GM19025 (cell line): ENCODE results near the gene CCDC88C.
A peak's percentile ranks its signal among the peaks of the same experiment; 100 is the strongest.
"Not testable (repeated sequence)": the region's sequence is repeated elsewhere in the genome, so short reads cannot be mapped to it uniquely, and the experiment has no call there.

Source experiments
- ATAC-seq: cut with Tn5 transposase; IDR thresholded peaks from one replicate; pipeline ENCODE4 v1.9.1; 2021; ENCODE audit warnings: mild to moderate bottlenecking, low read depth, moderate library complexity; ENCODE audit not compliant: unreplicated experiment

The CCDC88C gene

GRCh38 chr14:91261115-91261514 lies 156.5 kb downstream of the CCDC88C start:
- ATAC-seq, result no peak

GRCh38 chr14:91258876-91259275 lies 158.7 kb downstream of the CCDC88C start:
- no peak for ATAC-seq

GRCh38 chr14:91258011-91258618 lies 159.5 kb downstream of the CCDC88C start:
- ATAC-seq, result no peak

- ATAC-seq, result no peak
Observed at GRCh38 chr14:91257328-91258010, 160.2 kb downstream of the CCDC88C start.

- no peak for ATAC-seq
Observed at GRCh38 chr14:91256661-91257060, 161.0 kb downstream of the CCDC88C start.

GRCh38 chr14:91255026-91255695 lies 162.5 kb downstream of the CCDC88C start:
- ATAC-seq, result no peak

- ATAC-seq, result no peak
Observed at GRCh38 chr14:91254461-91254860, 163.2 kb downstream of the CCDC88C start.

- ATAC-seq, result no peak
Observed at GRCh38 chr14:91253795-91254323, 163.8 kb downstream of the CCDC88C start.

- no peak for ATAC-seq
Observed at GRCh38 chr14:91252871-91253794, 164.5 kb downstream of the CCDC88C start.

GRCh38 chr14:91250912-91251311 lies 166.7 kb downstream of the CCDC88C start:
- ATAC-seq, result no peak

- peak; percentile 87 for ATAC-seq
Observed at GRCh38 chr14:91249841-91250616, 167.6 kb downstream of the CCDC88C start.

- no peak for ATAC-seq
Observed at GRCh38 chr14:91246051-91246852, 171.4 kb downstream of the CCDC88C start.

- ATAC-seq, result not testable (repeated sequence)
Observed at GRCh38 chr14:91245616-91246015, 172.0 kb downstream of the CCDC88C start.

GRCh38 chr14:91245029-91245428 lies 172.6 kb downstream of the CCDC88C start:
- no peak for ATAC-seq

- ATAC-seq, result no peak
Observed at GRCh38 chr14:91244501-91244901, 173.1 kb downstream of the CCDC88C start, which contains the start of gene GPR68. Gene GPR68 (minus strand): TSS chr14:91244704. CDS start chr14:91235050, 9,654 bp downstream.

- no peak for ATAC-seq
Observed at GRCh38 chr14:91243074-91243471, 174.5 kb downstream of the CCDC88C start.

GRCh38 chr14:91242635-91243034 lies 175.0 kb downstream of the CCDC88C start:
- ATAC-seq, result no peak

- peak; percentile 50 for ATAC-seq
Observed at GRCh38 chr14:91241863-91242262, 175.8 kb downstream of the CCDC88C start.

GRCh38 chr14:91238661-91239060 lies 179.0 kb downstream of the CCDC88C start:
- ATAC-seq, result no peak
